GM12878 (cell line): ENCODE results near the gene SPPL3. TPM values are rescaled to one million over a fixed set of nuclear protein-coding genes. Genes with fewer than 3 reads are reported as not detected.
A peak's percentile ranks its signal among the peaks of the same experiment; 100 is the strongest.

Source experiments
- ATAC-seq: fragments of 200-7000 bp; cut with Tn5 transposase; 3 replicates; pipeline ENCODE4 v1.9.1; 2020; ENCODE audit warnings: mild to moderate bottlenecking, moderate library complexity
- BruUV-seq: library from RNA; stranded (reverse); fragments of 400-500 nt; replicated peaks from 2 replicates; lab custom pipeline; 2021; lab: Mats Ljungman, UMichigan
- CTCF ChIA-PET: fragments of 300-600 bp; sonication (Branson Sonifier 250); formaldehyde crosslinking; extraction: SDS; loops from one replicate; lab custom pipeline; 2021; ENCODE audit warnings: inconsistent platforms; lab: Yijun Ruan, JAX
- POLR2A ChIA-PET: fragments of 350-600 bp; formaldehyde crosslinking; extraction: SDS; loops from one replicate; lab custom pipeline; 2021; ENCODE audit warnings: inconsistent platforms; lab: Charles Lee
- RAD21 ChIA-PET: fragments of 300-600 bp; sonication (Branson Sonifier 250); formaldehyde crosslinking; loops from one replicate; lab custom pipeline; 2023; ENCODE audit warnings: antibody characterized with exemption; ENCODE audit not compliant: unreplicated experiment; lab: Charles Lee
- SMC1A ChIA-PET: fragments of 300-600 bp; sonication (Branson Sonifier 250); formaldehyde crosslinking; loops from one replicate; lab custom pipeline; 2023; ENCODE audit not compliant: unreplicated experiment, uncharacterized antibody; lab: Charles Lee
- DNase-seq: peaks from one replicate; pipeline ENCODE4 v3.0.0-alpha.2; 2011; ENCODE audit warnings: low read depth, low spot score
- FAIRE-seq: peaks from 3 replicates; lab custom pipeline; 2011; peaks lifted over from hg19 to GRCh38; lab: Jason Lieb, UNC
- H2AFZ ChIP-seq: 2 replicates; pipeline ENCODE4 v1.6.0; 2011; ENCODE audit warnings: low read depth, low read length, control low read depth; ENCODE audit not compliant: control insufficient read depth
- H3K27ac ChIP-seq: 2 replicates; pipeline ENCODE4 v1.5.1; 2011; ENCODE audit warnings: control low read depth; ENCODE audit not compliant: control insufficient read depth, insufficient read depth
- H3K27me3 ChIP-seq, 2 experiments: replicated peaks in 1 of 2; 2 replicates each; pipeline versions ENCODE4 v1.6.0 to v1.6.1; 2011; ENCODE audit warnings: low read length in 1 of 2; ENCODE audit not compliant: control insufficient read depth in 2 of 2, insufficient read depth in 2 of 2
- H3K36me3 ChIP-seq, 2 experiments: 2 replicates each; pipeline ENCODE4 v1.5.1; 2011; ENCODE audit warnings: low read length in 1 of 2; ENCODE audit not compliant: control insufficient read depth in 2 of 2, insufficient read depth in 2 of 2
- H3K4me1 ChIP-seq: 2 replicates; pipeline ENCODE4 v1.6.1; 2011; ENCODE audit warnings: mild to moderate bottlenecking, low read length, moderate library complexity, mixed read lengths; ENCODE audit not compliant: control insufficient read depth, insufficient read depth
- H3K4me2 ChIP-seq: 2 replicates; pipeline ENCODE4 v1.6.0; 2011; ENCODE audit warnings: control low read depth; ENCODE audit not compliant: control insufficient read depth, insufficient read depth
- H3K4me3 ChIP-seq: fragments of 200-600 bp; sonication (generic); 2 replicates; pipeline ENCODE4 v1.5.1; 2016
- H3K79me2 ChIP-seq: 2 replicates; pipeline ENCODE4 v1.6.0; 2011; ENCODE audit warnings: low read length; ENCODE audit not compliant: control insufficient read depth, insufficient read depth
- H3K9ac ChIP-seq: 2 replicates; pipeline ENCODE4 v1.8.0; 2011; ENCODE audit warnings: low read length, control low read depth, mixed read lengths; ENCODE audit not compliant: control insufficient read depth, insufficient read depth
- H3K9me3 ChIP-seq: replicated peaks from 3 replicates; pipeline ENCODE4 v1.5.1; 2011; ENCODE audit warnings: mild to moderate bottlenecking, low read length; ENCODE audit not compliant: control insufficient read depth, insufficient read depth
- H4K20me1 ChIP-seq: 2 replicates; pipeline ENCODE4 v1.6.0; 2011; ENCODE audit not compliant: control insufficient read depth, insufficient read depth
- CHD4 ChIP-seq: fragments of 200-600 bp; sonication (generic); IDR thresholded peaks from 2 replicates; pipeline ENCODE4 v1.6.1; 2016; ENCODE audit warnings: mild to moderate bottlenecking
- FOXM1 ChIP-seq: IDR thresholded peaks from 2 replicates; pipeline ENCODE4 v1.6.1; 2012; ENCODE audit warnings: low read depth, mild to moderate bottlenecking, inconsistent platforms, low read length, moderate library complexity
- NFYA ChIP-seq: IDR thresholded peaks from 2 replicates; pipeline ENCODE4 v1.6.1; 2011; ENCODE audit warnings: low read depth, mild to moderate bottlenecking, low read length, improper control_type of control experiment, borderline replicate concordance
- NFYB ChIP-seq: IDR thresholded peaks from 2 replicates; pipeline ENCODE4 v1.6.1; 2011; ENCODE audit warnings: low read depth, mild to moderate bottlenecking, low read length, improper control_type of control experiment, moderate library complexity; ENCODE audit not compliant: insufficient read depth
- NR2C2 ChIP-seq: IDR thresholded peaks from 2 replicates; pipeline ENCODE4 v1.6.1; 2011; ENCODE audit warnings: borderline replicate concordance, low read depth; ENCODE audit not compliant: control insufficient read depth, insufficient read length
- NRF1 ChIP-seq: conservative IDR thresholded peaks from 2 replicates; pipeline ENCODE4 v1.6.1; 2011; ENCODE audit warnings: mild to moderate bottlenecking, low read depth, low read length, improper control_type of control experiment
- PAX8 ChIP-seq: fragments of 450-650 bp; IDR thresholded peaks from 2 replicates; pipeline ENCODE4 v1.6.1; 2017; ENCODE audit warnings: mild to moderate bottlenecking, moderate library complexity
- RBBP5 ChIP-seq: fragments of 200-600 bp; sonication (generic); conservative IDR thresholded peaks from 2 replicates; pipeline ENCODE4 v1.6.1; 2016
- SP1 ChIP-seq: IDR thresholded peaks from one replicate; pipeline ENCODE4 v1.6.1; 2011; ENCODE audit warnings: low read depth, low read length
- WGBS: methylation state at CpG from one replicate; pipeline ENCODE4 v1.1.6; 2016; ENCODE audit warnings: low lambda C conversion rate; ENCODE audit not compliant: insufficient replicate concordance, insufficient coverage; ENCODE audit errors: missing lambda C conversion rate; 5-methylcytosine and 5-hydroxymethylcytosine counted together
- in situ Hi-C: fragments of 300-500 bp; cut with MboI; formaldehyde crosslinking; loops from 9 replicates; pipeline ENCODE4 v1.14.3; 2018; ENCODE audit warnings: mixed read lengths
- intact Hi-C: fragments of 100-400 bp; cut with micrococcal nuclease; formaldehyde crosslinking; loops from one replicate; pipeline ENCODE4 v1.14.2; 2022; ENCODE audit not compliant: unreplicated experiment
- polyA plus RNA-seq, 11 experiments: library from polyadenylated mRNA; depleted of rRNA in 4 of 11; unstranded in 6 of 11; stranded (reverse) in 5 of 11; fragments of >200 nt; fragmentation: Nextera tagmentation in 4 of 11; fragmentation: Illumina TruSeq in 1 of 11; extraction: Ambion mirVana in 4 of 11; extraction: Trizol in 1 of 11; gene quantifications; 1 replicate in 1 of 11; 2 replicates in 10 of 11; pipeline versions ENCODE4 v1.2.1 to v1.2.3, GENCODE V29; 2011 to 2016; ENCODE audit warnings: inconsistent platforms in 2 of 11, missing spikeins in 2 of 11, low read depth in 1 of 11
- total RNA-seq, 4 experiments: library from RNA; depleted of rRNA in 3 of 4; stranded (reverse); fragments of >200 nt in 3 of 4; fragmentation: Illumina TruSeq in 1 of 4; extraction: Trizol in 1 of 4; gene quantifications; 2 replicates each; pipeline versions ENCODE4 v1.2.1 to v1.2.3, GENCODE V29; 2013 to 2021
- TF ChIP-seq, protein P1 (sequence below): IDR thresholded peaks from 2 replicates; pipeline ENCODE4 v1.6.1; 2012; ENCODE audit warnings: improper control_type of control experiment, low read depth, low read length; ENCODE audit not compliant: insufficient replicate concordance
- TF ChIP-seq, protein P2 (sequence below): IDR thresholded peaks from 2 replicates; pipeline ENCODE4 v1.6.1; 2011; ENCODE audit warnings: mild to moderate bottlenecking, low read depth, low read length, moderate library complexity; ENCODE audit not compliant: insufficient replicate concordance
- TF ChIP-seq, protein P3 (sequence below): fragments of 450-650 bp; IDR thresholded peaks from 2 replicates; pipeline ENCODE4 v1.6.1; 2017; ENCODE audit warnings: mild to moderate bottlenecking

SPPL3 gene
- total and polyA plus RNA-seq, 10 of the 15 experiments (the other 5 are each of a cell fraction or from before 2014, with no cell fraction given), result 4.3 to 45.5 (median 11.7) TPM

DNA sequence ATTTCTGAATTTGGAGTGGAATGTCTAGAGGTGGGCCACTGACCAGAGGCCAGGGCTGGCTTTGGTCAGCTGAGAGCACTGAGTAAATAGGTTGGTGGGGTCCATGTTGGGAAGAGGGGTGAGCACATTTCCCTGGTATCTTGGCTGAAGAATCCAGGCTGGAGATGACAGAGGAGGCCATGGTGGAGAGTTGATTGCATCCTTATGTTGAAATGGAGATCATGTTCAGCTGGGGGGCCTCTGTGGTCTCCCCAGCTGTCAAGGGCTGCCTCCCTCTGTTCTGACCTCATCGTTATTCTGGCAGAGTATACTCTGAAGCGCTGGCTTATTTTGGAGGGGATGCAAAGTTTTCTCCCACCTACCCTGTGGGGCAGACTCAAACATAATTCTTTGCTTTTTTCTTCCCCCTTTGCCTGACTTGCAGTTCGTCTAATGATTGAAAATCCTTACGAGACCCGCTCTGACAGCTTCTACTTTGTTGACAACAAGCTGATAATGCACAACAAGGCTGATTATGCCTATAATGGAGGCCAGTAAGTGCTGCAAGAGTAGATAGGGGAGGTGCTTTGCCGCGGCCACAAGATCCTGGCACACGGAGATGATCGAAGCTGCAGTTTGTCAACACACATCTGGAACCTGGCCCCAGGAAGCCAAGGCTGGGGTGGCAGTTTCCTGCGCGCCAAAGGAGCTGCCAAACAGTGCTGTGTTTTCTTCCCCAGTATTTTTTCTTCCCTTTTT lies 184.5 kb downstream of the SPPL3 start:
- no peak overlapping the region for H2AFZ ChIP-seq
- H3K9ac ChIP-seq, result no peak overlapping the region
- H3K36me3 ChIP-seq, result peaks cover 8 to 24% of the 10 kb centered on the region in 2 experiments
- ChIA-PET CTCF (interaction anchor here (1.0 to 3.8 kb wide), 5 partner anchors 8 to 252 kb away, joined by 3 to 19 read pairs (median 9); no protein-coding TSS in a partner anchor), RAD21 (interaction anchor here (1.1 to 1.9 kb wide), 3 partner anchors 73 to 252 kb away, joined by 4 to 5 read pairs (median 4); no protein-coding TSS in a partner anchor), SMC1A (interaction anchor here (1.2 to 6.4 kb wide), 3 partner anchors 72 to 252 kb away, joined by 3 to 43 read pairs (median 3); no protein-coding TSS in a partner anchor)
- no peaks in the 10 kb centered on the region for H3K27me3 ChIP-seq
- H3K79me2 ChIP-seq, result no peaks in the 10 kb centered on the region
- in situ Hi-C loops, result no loop called here
- peaks cover 11% of the 10 kb centered on the region for H3K4me1 ChIP-seq
- H3K4me3 ChIP-seq, result no peak overlapping the region
- BruUV-seq, result no TSS peak
- H3K9me3 ChIP-seq, result no peaks in the 10 kb centered on the region
- H4K20me1 ChIP-seq, result no peaks in the 10 kb centered on the region
- 97% methylated on average over 11 of the region's 11 CpGs for WGBS
- ATAC-seq (no peak), DNase-seq (no peak)
- H3K4me2 ChIP-seq, result no peak overlapping the region
- H3K27ac ChIP-seq, result no peak overlapping the region
- intact Hi-C loops, result no loop called here
- TF ChIP-seq CHD4, result no peak
- TF ChIP-seq NRF1, result no peak
- TF ChIP-seq NFYB, result no peak
- no peak for TF ChIP-seq FOXM1
- no peak for TF ChIP-seq SP1
- no peak for TF ChIP-seq RBBP5
- TF ChIP-seq, protein P1, sequence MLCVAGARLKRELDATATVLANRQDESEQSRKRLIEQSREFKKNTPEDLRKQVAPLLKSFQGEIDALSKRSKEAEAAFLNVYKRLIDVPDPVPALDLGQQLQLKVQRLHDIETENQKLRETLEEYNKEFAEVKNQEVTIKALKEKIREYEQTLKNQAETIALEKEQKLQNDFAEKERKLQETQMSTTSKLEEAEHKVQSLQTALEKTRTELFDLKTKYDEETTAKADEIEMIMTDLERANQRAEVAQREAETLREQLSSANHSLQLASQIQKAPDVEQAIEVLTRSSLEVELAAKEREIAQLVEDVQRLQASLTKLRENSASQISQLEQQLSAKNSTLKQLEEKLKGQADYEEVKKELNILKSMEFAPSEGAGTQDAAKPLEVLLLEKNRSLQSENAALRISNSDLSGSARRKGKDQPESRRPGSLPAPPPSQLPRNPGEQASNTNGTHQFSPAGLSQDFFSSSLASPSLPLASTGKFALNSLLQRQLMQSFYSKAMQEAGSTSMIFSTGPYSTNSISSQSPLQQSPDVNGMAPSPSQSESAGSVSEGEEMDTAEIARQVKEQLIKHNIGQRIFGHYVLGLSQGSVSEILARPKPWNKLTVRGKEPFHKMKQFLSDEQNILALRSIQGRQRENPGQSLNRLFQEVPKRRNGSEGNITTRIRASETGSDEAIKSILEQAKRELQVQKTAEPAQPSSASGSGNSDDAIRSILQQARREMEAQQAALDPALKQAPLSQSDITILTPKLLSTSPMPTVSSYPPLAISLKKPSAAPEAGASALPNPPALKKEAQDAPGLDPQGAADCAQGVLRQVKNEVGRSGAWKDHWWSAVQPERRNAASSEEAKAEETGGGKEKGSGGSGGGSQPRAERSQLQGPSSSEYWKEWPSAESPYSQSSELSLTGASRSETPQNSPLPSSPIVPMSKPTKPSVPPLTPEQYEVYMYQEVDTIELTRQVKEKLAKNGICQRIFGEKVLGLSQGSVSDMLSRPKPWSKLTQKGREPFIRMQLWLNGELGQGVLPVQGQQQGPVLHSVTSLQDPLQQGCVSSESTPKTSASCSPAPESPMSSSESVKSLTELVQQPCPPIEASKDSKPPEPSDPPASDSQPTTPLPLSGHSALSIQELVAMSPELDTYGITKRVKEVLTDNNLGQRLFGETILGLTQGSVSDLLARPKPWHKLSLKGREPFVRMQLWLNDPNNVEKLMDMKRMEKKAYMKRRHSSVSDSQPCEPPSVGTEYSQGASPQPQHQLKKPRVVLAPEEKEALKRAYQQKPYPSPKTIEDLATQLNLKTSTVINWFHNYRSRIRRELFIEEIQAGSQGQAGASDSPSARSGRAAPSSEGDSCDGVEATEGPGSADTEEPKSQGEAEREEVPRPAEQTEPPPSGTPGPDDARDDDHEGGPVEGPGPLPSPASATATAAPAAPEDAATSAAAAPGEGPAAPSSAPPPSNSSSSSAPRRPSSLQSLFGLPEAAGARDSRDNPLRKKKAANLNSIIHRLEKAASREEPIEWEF, result no peak
- no peak for TF ChIP-seq NR2C2
- TF ChIP-seq, protein P2, sequence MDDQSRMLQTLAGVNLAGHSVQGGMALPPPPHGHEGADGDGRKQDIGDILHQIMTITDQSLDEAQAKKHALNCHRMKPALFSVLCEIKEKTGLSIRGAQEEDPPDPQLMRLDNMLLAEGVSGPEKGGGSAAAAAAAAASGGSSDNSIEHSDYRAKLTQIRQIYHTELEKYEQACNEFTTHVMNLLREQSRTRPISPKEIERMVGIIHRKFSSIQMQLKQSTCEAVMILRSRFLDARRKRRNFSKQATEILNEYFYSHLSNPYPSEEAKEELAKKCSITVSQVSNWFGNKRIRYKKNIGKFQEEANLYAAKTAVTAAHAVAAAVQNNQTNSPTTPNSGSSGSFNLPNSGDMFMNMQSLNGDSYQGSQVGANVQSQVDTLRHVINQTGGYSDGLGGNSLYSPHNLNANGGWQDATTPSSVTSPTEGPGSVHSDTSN, result no peak
- TF ChIP-seq NFYA, result no peak
- TF ChIP-seq PAX8, result no peak
- TF ChIP-seq, protein P3, sequence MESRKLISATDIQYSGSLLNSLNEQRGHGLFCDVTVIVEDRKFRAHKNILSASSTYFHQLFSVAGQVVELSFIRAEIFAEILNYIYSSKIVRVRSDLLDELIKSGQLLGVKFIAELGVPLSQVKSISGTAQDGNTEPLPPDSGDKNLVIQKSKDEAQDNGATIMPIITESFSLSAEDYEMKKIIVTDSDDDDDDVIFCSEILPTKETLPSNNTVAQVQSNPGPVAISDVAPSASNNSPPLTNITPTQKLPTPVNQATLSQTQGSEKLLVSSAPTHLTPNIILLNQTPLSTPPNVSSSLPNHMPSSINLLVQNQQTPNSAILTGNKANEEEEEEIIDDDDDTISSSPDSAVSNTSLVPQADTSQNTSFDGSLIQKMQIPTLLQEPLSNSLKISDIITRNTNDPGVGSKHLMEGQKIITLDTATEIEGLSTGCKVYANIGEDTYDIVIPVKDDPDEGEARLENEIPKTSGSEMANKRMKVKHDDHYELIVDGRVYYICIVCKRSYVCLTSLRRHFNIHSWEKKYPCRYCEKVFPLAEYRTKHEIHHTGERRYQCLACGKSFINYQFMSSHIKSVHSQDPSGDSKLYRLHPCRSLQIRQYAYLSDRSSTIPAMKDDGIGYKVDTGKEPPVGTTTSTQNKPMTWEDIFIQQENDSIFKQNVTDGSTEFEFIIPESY, result no peak
- TF ChIP-seq, all 136 proteins: peak for 0
- peak; percentile 27 for FAIRE-seq
- POLR2A ChIA-PET, result no interaction called here
